ENCODE data around the gene CALHM3. TPM values are rescaled to one million over a fixed set of nuclear protein-coding genes. Genes with fewer than 3 reads are reported as not detected.
"Not testable (repeated sequence)": the region's sequence is repeated elsewhere in the genome, so short reads cannot be mapped to it uniquely, and the experiment has no call there.

Gene CALHM3
- polyA plus RNA-seq, 3 donors: 0.04 to 0.62 TPM; not detected in 1

DNA sequence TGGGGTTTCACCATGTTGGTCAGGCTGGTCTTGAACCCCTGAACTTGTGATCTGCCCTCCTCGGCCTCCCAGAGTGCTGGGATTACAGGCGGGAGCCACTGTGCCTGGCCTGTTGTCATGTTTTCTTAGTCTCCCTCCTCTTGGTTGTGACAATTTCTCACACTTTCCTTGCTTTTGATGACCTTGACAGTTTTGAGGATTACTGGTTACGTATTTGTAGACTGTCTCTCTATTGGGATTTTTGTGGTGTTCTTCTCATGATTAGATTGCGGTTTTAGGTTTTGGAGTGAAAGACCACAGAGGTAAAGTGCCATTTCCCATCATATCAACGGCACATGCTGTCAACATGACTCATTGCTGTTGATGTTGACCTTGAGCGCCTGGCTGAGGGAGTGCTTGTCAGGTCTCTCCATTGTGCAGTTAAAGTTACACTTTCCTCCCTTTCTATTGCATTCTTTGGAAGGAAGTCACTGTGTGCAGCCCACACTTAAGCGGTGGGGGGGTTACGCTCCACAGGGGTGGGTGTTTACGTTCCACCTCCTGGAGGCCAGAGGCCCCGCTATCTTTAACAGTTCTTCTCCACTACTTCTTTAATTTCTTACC, 25.2 kb upstream of the CALHM3 start:
- Histone ChIP-seq H3K27me3 (ENCODE audit: control insufficient read depth in 2 of 2, insufficient read depth in 2 of 2, low read length in 2 of 2) (no peaks in the 10 kb centered on the region), H4K20me1 (ENCODE audit: insufficient read depth, low read length) (no peaks in the 10 kb centered on the region), H3K36me3 (replicated peaks in 1 of 2; ENCODE audit: control insufficient read depth in 1 of 2, insufficient read depth in 2 of 2, low read length in 2 of 2) (no peaks in the 10 kb centered on the region), H3K27ac (ENCODE audit: low read depth in 1 of 2, low read length in 2 of 2) (no peak overlapping the region), H3K9me3 (replicated peaks in 1 of 2; ENCODE audit: control insufficient read depth in 1 of 2, insufficient read depth in 1 of 2, low read length in 2 of 2) (no peaks in the 10 kb centered on the region), H3K9ac (ENCODE audit: insufficient read depth, low read length, poor library complexity, severe bottlenecking) (no peak overlapping the region), H3K4me3 (replicated peaks in 1 of 3; ENCODE audit: low read depth in 2 of 3, low read length in 3 of 3) (no peak overlapping the region), H2AFZ (ENCODE audit: insufficient read depth, low read depth, low read length, poor library complexity, severe bottlenecking) (no peak overlapping the region), H3K4me1 (ENCODE audit: control insufficient read depth in 1 of 2, insufficient read depth in 2 of 2, low read length in 2 of 2) (peaks cover 0 to 7% of the 10 kb centered on the region in 2 donors), H3K79me2 (ENCODE audit: insufficient read depth, low read length) (no peaks in the 10 kb centered on the region), H3K4me2 (replicated peaks; ENCODE audit: extremely low read depth, low read length, poor library complexity, severe bottlenecking) (no peak overlapping the region)
- DNase-seq: no peak
- Mint-ChIP-seq H3K4me3 (no peak overlapping the region), H3K9me3 (no peaks in the 10 kb centered on the region), H3K27me3 (ENCODE audit: low read depth in 3 of 3) (peaks cover 13 to 20% (median 15%) of the 10 kb centered on the region in 3 donors), H3K4me1 (peaks cover 7% of the 10 kb centered on the region), H3K36me3 (no peaks in the 10 kb centered on the region), H3K27ac (no peak overlapping the region)
- intact Hi-C loops (cut with micrococcal nuclease): no loop called here
- 39% methylated on average over 4 of the region's 10 CpGs for WGBS (ENCODE audit: insufficient coverage)
- TF ChIP-seq, protein P1, sequence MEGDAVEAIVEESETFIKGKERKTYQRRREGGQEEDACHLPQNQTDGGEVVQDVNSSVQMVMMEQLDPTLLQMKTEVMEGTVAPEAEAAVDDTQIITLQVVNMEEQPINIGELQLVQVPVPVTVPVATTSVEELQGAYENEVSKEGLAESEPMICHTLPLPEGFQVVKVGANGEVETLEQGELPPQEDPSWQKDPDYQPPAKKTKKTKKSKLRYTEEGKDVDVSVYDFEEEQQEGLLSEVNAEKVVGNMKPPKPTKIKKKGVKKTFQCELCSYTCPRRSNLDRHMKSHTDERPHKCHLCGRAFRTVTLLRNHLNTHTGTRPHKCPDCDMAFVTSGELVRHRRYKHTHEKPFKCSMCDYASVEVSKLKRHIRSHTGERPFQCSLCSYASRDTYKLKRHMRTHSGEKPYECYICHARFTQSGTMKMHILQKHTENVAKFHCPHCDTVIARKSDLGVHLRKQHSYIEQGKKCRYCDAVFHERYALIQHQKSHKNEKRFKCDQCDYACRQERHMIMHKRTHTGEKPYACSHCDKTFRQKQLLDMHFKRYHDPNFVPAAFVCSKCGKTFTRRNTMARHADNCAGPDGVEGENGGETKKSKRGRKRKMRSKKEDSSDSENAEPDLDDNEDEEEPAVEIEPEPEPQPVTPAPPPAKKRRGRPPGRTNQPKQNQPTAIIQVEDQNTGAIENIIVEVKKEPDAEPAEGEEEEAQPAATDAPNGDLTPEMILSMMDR (IDR thresholded peaks at IDR 0.05): no peak

DNA sequence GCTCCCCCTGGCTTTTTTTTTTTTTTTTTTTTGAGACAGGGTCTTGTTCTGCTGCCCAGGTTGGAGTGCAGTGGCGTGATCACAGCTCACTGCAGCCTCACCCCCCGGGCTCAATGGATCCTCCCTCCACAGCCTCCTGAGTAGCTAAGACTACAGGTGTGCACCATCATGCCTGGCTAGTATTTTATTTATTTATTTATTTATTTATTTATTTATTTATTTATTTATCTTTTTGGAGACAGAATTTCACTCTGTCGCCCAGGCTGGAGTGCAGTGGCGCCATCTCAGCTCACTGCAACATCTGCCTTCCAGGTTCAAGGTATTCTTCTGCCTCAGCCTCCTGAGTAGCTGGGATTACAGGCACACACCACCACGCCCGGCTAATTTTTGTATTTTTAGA, 24.7 kb upstream of the CALHM3 start:
- H3K4me3 Mint-ChIP-seq; H3K79me2 ChIP-seq (ENCODE audit: insufficient read depth, low read length); H3K27ac ChIP-seq (ENCODE audit: low read depth in 1 of 2, low read length in 2 of 2); H3K9ac ChIP-seq (ENCODE audit: insufficient read depth, low read length, poor library complexity, severe bottlenecking); H3K4me3 ChIP-seq (replicated peaks in 1 of 3; ENCODE audit: low read depth in 2 of 3, low read length in 3 of 3); intact Hi-C loops (cut with micrococcal nuclease); H3K36me3 Mint-ChIP-seq; H3K27me3 ChIP-seq (ENCODE audit: control insufficient read depth in 2 of 2, insufficient read depth in 2 of 2, low read length in 2 of 2); H3K9me3 ChIP-seq (replicated peaks in 1 of 2; ENCODE audit: control insufficient read depth in 1 of 2, insufficient read depth in 1 of 2, low read length in 2 of 2); H2AFZ ChIP-seq (ENCODE audit: insufficient read depth, low read depth, low read length, poor library complexity, severe bottlenecking); H3K4me1 ChIP-seq (ENCODE audit: control insufficient read depth in 1 of 2, insufficient read depth in 2 of 2, low read length in 2 of 2); DNase-seq; H3K4me1 Mint-ChIP-seq; H4K20me1 ChIP-seq (ENCODE audit: insufficient read depth, low read length); H3K36me3 ChIP-seq (replicated peaks in 1 of 2; ENCODE audit: control insufficient read depth in 1 of 2, insufficient read depth in 2 of 2, low read length in 2 of 2); H3K27ac Mint-ChIP-seq; H3K4me2 ChIP-seq (replicated peaks; ENCODE audit: extremely low read depth, low read length, poor library complexity, severe bottlenecking); H3K9me3 Mint-ChIP-seq: not testable (repeated sequence)
- H3K27me3 Mint-ChIP-seq (ENCODE audit: low read depth in 3 of 3): peaks cover 13 to 21% (median 15%) of the 10 kb centered on the region in 3 donors
- WGBS (ENCODE audit: insufficient coverage): 100% methylated on average over 2 of the region's 6 CpGs

Measured in CD14-positive monocyte (primary cell).